NCI-H1694 (cell line): ENCODE data around the gene RHBDD1.

Experiments used
- DNase-seq: peaks from one replicate; lab custom pipeline; 2025; lab: John Stamatoyannopoulos, UW

The RHBDD1 gene

GRCh38 chr2:226845386-226846116 lies 9.7 kb downstream of the RHBDD1 start:
- no peak for DNase-seq

- DNase-seq = no peak
Measured at GRCh38 chr2:226847090-226847489, 11.2 kb downstream of the RHBDD1 start.

GRCh38 chr2:226847511-226847910 lies 11.7 kb downstream of the RHBDD1 start:
- no peak for DNase-seq

GRCh38 chr2:226849349-226849748 lies 13.5 kb downstream of the RHBDD1 start:
- DNase-seq = no peak

- no peak for DNase-seq
Measured at GRCh38 chr2:226850024-226850423, 14.2 kb downstream of the RHBDD1 start.

- no peak for DNase-seq
Measured at GRCh38 chr2:226855787-226856186, 19.9 kb downstream of the RHBDD1 start.

- DNase-seq = no peak
Measured at GRCh38 chr2:226860087-226860486, 24.2 kb downstream of the RHBDD1 start.

- no peak for DNase-seq
Measured at GRCh38 chr2:226862623-226863022, 26.8 kb downstream of the RHBDD1 start.

GRCh38 chr2:226865273-226865672 lies 29.4 kb downstream of the RHBDD1 start:
- no peak for DNase-seq

GRCh38 chr2:226865710-226866109 lies 29.9 kb downstream of the RHBDD1 start:
- no peak for DNase-seq

- DNase-seq = no peak
Measured at GRCh38 chr2:226868331-226869162, 32.7 kb downstream of the RHBDD1 start.

- DNase-seq = no peak
Measured at GRCh38 chr2:226869371-226869770, 33.5 kb downstream of the RHBDD1 start.

- DNase-seq = no peak
Measured at GRCh38 chr2:226873051-226873620, 37.3 kb downstream of the RHBDD1 start.

GRCh38 chr2:226873826-226874225 lies 38.0 kb downstream of the RHBDD1 start:
- DNase-seq = no peak

- no peak for DNase-seq
Measured at GRCh38 chr2:226874749-226875148, 38.9 kb downstream of the RHBDD1 start.

- DNase-seq = no peak
Measured at GRCh38 chr2:226875438-226876225, 39.8 kb downstream of the RHBDD1 start.

- no peak for DNase-seq
Measured at GRCh38 chr2:226877491-226877890, 41.6 kb downstream of the RHBDD1 start.

- DNase-seq = no peak
Measured at GRCh38 chr2:226881287-226881686, 45.4 kb downstream of the RHBDD1 start.

GRCh38 chr2:226882606-226883005 lies 46.8 kb downstream of the RHBDD1 start:
- DNase-seq = no peak

GRCh38 chr2:226883296-226883795 lies 47.5 kb downstream of the RHBDD1 start:
- DNase-seq = no peak

GRCh38 chr2:226884166-226884565 lies 48.3 kb downstream of the RHBDD1 start:
- DNase-seq = no peak
